ENCODE measurements around the gene SYNCRIP.
"Not testable (repeated sequence)": the region's sequence is repeated elsewhere in the genome, so short reads cannot be mapped to it uniquely, and the experiment has no call there.

Gene SYNCRIP

DNA sequence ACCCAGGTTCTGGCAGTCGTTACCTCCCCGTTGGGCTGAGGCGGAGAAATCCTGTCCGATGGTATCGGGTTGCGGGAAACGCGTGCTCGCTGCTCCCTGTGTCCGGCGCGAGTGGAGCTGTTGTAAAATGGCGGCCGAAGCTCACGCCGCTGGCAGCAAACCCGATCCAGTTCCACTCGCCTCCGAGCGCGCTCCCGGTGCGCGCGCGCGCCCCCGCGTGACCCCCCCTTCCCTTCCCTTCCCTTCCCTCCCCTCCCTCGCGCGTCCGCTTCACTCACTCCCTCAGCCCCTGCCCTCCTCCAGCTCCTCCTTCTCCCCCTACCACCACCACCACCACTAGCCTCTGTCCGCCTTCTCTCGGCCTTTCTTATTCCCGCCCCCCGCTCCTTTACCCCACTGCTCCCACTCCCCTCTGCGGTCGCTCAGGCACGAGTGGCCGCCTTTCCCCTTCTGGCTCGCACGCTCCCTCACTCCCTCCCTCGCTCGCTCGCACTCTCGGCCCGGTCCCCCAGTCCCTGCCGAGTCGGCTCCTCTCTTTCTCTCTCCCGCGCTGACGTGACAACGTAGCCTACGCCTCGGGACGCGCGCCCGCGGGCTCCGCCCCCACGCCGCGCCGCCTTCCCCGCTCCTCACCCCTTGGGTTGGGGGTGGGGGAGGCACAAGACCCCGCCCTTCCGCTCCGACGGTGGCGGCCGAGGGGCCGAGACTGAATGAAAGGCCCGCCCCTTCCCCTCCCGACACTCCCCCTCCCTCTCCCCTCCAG lies at the start of gene SYNCRIP:
Gene SYNCRIP (minus strand): TSS at position 113 of the 763 bp plus-strand sequence. CDS start 1,447 bp downstream, outside the sequence.
- in situ Hi-C loops (cut with MboI; ENCODE audit: low sequenced_read_pairs) = no loop called here

DNA sequence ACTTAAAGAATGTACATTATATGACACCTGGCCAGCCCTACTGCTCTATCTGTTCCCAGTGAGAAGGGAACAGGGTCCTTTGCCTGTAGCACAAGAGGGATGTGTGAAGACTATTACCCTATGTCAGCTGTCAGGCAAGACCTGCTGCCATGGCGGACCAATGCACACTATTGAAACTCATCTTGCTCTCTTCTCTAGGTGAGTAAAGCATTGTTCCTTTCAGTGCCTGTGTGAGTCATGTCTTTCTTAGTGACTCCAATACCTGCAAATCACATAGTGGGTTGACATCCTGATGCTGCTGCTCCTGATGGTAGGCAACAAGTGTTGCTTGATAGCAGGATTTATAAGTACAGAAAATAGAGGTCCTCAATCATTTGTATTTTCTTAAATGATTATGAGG lies 48.8 kb upstream of the SYNCRIP start:
- in situ Hi-C loops (cut with MboI; ENCODE audit: low sequenced_read_pairs) = no loop called here

DNA sequence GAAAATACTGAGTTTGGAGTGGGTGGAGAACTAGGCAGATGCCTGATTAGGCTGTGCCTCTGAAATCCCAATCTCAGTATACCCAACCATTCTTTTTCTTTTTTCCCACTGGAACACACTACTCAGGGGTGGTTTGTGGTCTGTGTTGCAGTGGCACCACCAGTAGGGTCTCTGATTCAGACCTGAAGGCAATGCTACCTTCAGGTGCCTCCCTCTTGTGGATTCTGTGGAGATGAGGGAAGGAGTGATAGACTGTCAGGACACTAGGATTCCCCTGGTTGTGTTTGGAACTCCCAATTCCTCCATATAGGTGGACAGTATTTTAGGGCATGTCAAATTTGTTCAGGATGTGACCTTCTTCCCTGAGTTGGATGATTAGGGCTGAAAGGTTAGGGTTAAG lies 47.4 kb upstream of the SYNCRIP start:
- in situ Hi-C loops (cut with MboI; ENCODE audit: low sequenced_read_pairs) = no loop called here

DNA sequence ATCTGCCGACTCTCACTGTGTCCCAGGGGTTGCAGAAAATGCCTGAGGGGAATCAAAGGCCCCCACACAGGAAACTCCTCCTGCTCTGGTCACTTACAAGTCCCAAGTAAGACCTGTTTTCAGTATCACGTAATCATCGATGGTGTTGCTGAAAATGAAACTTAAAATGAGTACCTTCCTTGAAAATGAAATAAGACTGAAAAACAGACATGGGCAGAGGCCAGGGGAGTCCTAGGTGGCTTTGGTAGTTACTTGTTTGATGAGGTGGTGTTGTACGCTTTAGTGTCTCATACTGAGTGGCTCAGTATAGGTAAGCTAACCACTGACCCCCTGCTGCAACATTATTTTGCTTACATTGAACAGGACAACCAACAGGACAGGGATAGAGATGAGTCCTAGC lies 43.0 kb upstream of the SYNCRIP start:
- in situ Hi-C loops (cut with MboI; ENCODE audit: low sequenced_read_pairs) = no loop called here

DNA sequence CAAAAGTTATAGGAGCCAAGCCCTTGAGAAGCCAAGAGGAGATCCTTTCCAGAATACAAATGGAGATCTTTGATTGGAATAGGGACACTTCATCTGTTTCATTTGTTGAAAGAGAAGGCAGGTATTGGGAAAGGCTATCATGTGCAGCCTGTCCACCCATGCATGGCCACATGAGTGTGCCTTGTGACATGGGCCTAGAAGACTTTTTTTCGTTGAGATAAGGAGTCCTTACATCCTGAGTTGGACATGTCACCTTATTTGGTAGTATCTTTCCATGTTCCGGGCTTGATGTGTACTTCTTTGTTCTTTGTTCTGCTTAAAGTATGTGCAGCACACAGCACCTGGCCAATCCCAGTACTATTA lies 42.1 kb upstream of the SYNCRIP start:
- in situ Hi-C loops (cut with MboI; ENCODE audit: low sequenced_read_pairs) = no loop called here

DNA sequence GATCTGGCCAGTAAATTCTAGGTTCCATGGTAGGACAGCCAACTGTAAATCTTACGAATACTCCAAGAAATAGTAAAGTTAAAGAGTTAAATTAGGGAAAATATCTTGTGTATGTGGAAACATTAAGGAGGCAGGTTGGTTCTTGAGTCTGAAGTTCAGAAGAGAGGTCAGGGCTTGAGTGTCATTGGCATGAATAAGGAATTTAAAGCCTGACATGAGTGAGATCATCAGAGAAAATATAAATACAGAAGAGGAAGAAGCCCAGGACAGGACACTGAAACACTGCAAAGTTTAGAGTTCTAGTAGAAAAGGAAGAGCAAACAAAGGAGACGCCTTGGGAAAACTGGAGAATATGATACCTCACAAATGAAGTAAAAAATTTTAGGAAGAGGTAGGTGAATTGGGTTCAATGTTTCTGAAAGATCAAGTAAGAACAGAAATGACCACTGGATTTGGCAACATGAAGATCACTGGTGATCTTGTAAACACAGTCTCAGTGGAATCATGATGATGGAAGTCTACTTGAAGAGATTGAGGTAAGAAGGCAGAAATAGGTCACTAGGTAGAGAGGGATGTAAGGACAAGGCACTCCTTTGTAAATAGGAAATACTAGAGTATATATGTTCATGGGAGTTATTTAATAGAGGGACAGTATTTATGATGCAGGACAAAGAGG lies 41.6 kb upstream of the SYNCRIP start:
- in situ Hi-C loops (cut with MboI; ENCODE audit: low sequenced_read_pairs) = no loop called here

DNA sequence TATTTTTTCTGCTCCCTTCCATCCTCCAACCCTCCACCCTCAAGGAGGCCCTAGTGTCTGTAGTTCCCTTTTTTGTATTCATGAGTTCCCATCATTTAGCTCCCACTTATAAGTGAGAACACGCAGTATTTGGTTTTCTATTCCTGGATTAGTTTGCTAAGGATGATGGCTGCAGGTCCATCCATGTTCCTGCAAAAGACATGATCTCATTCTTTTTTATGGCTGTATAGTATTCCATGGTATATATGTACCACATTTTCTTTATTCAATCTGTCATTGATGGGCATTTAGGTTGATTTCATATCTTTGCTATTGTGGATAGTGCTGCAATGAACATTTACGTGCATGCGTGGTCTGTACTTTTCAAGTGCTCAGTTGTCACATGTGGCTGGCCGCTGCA lies 39.2 kb upstream of the SYNCRIP start:
- in situ Hi-C loops (cut with MboI; ENCODE audit: low sequenced_read_pairs) = not testable (repeated sequence)

DNA sequence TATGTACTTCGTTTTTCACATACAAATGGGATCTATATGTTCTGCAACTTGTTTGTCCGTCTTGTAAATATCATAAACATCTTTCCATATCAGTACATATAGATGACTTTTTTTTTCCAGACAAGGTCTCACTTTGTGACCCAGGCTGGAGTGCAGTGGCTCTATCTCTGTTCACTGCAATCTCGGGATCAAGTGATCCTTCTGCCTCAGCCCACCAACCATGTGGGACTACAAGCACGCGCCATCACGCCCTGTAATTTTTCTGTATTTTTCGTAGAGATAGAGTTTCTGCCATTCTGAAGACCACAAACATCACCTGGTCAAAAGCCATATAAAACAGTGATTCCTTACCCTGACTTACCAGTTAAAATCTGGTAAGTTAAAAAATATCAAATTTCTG lies 37.7 kb upstream of the SYNCRIP start:
- in situ Hi-C loops (cut with MboI; ENCODE audit: low sequenced_read_pairs) = no loop called here

DNA sequence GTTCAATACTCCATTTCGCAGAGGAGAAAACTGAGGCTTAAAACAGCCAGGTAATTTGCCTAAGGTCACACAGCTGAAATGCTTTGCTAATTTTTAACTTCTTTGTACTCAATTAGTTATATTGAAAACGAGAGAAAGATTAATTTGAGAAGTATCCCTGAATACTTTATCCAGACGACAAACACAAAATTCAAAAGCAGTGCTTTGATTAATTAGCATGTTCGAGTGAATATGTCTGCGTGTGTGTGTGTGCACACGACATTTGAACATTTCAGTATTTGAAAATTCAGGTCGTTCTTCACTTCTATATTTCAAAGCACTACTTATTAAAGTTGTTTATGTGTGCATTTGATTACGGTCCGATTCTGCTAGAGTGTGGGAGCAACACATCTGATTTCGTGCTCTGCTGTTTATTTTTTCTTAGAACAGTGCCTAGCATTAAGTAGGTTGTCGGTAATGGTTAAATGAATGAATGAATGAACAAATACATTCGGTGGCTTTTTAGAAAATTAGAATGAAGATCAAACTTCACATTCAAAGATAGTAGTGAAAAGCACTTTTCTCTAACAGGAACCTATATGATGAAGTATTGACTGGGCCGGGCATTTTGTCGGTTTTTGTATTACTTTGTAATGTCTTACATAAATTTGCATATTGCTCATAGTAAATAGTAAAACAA lies 36.9 kb upstream of the SYNCRIP start:
- in situ Hi-C loops (cut with MboI; ENCODE audit: low sequenced_read_pairs) = no loop called here

DNA sequence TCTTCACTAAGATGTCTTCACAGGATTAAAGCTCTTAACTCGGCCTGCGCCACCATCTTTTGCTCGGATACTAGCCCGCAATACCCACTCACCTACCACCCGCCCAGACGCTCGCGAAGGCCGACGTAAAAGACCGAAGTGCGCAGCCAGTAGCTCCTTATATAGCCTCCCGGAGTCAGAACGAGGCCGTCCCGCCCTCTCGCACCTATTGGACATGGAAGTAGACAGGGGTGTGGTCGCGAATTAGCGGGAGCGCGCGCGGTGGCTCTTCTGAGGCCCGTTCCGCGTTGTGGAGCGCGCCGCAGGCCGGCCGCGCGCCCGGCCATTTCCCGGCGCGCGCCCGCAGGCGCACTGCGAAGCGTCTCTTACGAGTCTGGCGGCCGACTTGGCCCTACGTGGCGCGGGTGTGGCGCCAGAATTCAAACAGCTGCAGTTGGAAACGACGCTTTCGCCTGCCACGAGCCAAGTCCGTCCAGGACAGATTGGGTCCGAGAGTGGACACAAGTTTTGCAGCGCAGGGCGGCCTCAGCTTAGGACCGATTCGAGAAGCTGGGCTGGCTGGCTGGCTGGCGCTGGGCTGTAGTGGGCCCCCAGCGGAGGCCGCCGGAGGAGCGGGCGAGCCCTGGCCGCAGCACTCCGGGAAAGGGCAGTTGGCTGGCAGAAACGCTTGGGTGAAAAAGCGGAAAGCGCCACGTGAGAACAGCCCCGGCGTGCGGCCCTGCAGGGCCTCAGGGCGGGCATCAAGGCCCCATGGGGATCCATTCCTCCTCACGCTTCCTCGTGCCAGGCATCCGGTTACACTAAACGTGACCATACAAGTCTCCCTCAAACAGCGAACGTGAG lies 36.1 kb upstream of the SYNCRIP start:
- in situ Hi-C loops (cut with MboI; ENCODE audit: low sequenced_read_pairs) = no loop called here

DNA sequence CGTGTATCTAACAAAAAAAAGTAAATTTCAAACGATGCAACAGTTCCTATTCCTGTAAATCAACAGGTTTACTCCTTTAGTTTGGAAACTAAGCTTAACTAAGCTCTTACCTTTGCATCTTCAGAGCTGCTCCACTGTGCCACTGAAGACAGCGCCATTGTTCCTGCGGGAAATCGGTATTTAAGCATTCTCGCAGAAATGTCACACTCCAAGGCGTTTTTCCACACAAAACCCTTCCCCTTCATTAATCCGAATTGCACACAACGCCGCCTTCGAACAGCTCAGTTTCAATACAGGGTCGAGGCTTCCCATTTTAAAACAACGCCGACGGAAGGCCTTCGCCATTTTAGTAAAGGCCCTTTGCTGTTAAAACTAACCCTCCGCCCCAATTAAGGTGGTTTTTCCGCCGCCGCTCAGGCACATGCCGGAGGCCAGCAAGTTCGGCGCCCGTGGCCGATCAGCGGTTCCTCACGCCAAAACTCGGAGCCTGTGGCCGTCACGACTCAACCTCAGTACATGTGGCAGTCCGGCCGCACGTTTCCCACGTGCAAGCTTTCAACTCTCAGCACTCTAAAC lies 35.4 kb upstream of the SYNCRIP start:
- in situ Hi-C loops (cut with MboI; ENCODE audit: low sequenced_read_pairs) = no loop called here

DNA sequence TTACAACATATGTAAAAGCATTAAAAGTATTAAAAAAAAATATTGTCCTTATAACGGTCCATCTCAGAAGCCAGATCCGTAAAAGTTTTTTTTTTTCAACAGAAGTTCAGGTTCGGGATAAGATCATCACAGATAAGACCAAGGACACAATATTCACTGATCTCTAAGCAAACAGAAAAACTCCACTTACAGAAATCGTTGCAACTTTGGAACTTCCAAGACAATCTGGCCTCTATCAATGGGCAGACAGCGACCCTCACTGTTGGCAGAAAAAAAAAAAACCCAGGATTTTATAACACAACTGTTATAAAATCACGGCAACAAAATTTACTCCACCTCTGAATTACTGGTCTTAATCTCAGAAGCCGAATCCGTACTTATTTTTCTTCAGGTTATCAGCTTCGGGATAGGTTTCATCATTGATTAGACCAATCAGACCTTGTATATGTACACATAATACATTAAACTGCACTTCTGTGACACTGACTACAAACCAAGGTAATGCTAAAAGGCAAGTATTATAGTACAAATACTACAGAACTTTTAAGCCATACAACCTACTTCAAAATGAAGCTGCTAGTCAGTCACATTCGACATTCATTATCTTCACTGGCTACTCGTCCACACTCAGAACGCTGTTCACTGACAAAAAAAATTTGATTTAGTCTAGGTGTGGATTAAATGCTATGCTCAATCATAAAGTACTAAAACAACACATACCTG lies 34.7 kb upstream of the SYNCRIP start:
- in situ Hi-C loops (cut with MboI; ENCODE audit: low sequenced_read_pairs) = no loop called here

DNA sequence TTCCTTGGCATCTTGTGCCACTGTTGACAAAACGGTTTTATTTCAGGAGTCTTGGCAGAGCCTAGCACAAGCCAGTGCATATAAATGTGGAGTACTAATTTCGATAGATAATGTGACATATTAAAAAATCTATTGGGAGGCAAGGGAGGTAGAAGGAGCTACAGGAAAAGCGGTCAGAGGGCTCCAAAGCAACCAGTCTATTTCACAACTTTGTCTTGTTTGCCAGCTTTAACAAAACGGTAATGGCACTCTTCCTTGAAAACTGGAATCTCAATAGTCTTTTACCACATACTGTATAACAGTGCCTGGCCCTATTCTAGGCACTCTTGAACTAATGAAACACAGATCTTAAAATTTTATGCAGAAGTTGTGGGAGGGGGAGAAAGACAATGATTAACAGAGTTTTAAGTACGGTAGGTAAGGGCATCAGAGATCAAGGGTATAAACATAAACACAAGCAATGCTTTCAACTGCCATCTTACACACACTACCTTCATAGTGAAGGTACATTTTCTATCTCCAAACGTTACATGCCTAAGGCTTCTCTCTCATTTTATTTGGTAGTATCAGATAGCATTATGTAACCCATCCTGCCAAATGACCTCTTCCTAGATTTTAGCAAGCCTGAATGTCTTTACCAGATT lies 33.5 kb upstream of the SYNCRIP start:
- in situ Hi-C loops (cut with MboI; ENCODE audit: low sequenced_read_pairs) = no loop called here

DNA sequence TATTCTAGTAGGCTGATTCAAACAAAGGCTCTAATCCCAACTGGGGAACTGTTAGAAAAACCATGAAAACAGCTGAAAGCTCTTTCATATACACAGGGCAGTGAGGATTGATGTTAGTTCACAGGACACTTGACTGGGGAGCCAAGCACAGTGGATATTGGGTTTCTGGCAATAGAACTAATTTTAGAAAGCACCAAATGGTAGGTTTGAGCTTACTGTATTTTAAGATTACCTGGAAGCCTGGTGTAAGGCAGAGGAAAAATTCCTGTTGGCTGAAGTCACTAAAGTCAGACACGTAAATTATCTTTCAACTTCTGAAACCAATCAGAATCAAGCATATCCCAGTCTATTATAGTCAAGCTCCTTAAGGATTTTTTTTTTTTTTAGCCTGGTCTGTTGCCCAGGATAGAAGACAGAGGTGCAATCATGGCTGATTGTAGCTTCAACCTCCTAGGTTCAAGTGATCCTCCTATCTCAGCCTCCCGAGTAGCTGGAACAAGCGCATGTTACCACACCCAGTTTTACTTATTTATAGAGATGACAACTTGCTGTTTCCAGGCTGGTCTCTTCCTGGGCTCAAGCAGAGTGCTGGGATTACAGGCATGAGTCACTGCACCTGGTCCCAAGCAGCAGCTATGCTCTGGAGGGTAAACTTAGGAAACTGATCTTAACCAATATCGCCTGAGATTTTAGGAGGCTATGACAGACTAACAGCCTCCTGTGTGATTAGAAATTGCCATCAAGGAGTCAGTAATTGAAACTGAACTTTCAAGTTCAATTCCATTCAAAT lies 32.5 kb upstream of the SYNCRIP start:
- in situ Hi-C loops (cut with MboI; ENCODE audit: low sequenced_read_pairs) = no loop called here

DNA sequence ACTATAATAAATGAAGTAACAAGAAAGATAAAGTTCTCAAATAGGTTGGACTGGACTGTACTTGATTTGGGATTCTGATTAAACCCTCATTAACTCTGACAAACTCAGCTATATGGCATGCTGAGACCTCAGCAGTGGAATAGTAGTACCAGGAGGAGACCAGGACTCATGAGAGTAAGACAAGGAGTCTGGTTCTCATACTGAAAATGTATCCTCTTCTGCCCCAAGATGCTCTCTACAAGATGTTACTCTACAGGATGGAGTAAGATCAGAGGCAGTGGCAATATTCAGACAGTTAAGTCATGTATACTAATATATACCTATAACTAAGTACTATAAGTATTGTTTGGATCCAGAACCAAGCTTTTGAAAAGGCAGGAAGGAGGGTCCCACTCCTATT lies 31.9 kb upstream of the SYNCRIP start:
- in situ Hi-C loops (cut with MboI; ENCODE audit: low sequenced_read_pairs) = no loop called here

DNA sequence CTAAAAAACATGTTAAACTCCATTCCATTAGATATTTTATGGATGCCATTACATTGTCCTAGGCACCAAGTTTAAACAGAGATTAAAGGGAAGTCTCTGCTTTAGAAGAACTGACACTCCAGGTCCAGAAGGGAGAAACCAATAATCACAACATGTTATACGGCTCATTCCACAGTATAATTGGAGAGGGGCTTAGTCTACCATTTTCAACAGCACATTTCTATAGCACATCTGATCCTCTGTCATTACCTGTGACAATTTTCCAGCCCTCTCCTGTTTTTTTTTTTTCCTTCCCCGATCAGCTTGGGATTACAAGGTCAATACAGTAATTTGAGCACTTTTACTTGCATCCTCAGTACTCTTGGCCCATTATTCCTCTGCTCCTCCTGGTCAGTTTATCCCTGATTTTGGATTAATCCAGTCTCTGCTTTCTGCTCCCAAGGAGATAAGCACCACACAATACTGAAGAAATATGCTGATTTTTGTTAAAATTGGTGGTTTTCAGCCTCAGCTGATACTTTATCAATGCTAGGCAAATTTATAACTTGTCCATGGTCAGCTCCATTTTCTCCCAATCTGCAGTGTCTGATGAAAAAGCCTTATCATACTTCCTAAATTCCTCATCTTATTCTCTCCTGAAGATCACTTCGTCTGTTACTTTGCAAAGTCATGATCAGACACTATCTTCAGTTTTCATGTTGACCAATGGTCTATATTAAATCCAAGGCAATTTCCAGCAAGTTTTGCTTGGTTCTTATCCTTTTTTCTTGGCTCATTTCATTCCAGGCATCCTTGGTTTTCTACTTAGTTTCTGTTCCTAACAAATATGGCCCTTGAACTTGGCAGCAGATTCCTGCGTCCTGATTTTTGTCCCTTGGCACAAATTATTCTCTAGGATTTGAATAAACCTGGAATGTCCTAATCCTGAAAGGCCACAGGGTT lies 30.8 kb upstream of the SYNCRIP start:
- in situ Hi-C loops (cut with MboI; ENCODE audit: low sequenced_read_pairs) = no loop called here

DNA sequence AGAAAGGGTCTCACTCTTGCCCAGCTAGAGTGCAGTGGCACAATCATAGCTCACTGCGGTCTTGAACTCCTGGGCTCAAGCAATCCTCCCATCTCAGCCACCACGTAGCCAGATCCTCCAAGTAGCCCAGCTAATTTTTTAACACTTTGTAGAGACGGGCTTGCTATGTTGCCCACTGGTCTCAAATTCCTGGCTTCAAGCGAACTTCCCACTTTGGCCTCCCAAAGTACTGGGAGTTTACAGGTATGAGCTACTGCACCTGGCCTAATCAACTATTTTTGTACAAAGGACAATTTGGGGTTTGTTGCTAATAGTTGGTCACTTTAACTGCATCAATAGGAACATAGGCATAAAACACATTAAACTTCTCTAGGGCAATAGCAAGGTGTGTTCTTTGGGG lies 29.9 kb upstream of the SYNCRIP start:
- in situ Hi-C loops (cut with MboI; ENCODE audit: low sequenced_read_pairs) = no loop called here

DNA sequence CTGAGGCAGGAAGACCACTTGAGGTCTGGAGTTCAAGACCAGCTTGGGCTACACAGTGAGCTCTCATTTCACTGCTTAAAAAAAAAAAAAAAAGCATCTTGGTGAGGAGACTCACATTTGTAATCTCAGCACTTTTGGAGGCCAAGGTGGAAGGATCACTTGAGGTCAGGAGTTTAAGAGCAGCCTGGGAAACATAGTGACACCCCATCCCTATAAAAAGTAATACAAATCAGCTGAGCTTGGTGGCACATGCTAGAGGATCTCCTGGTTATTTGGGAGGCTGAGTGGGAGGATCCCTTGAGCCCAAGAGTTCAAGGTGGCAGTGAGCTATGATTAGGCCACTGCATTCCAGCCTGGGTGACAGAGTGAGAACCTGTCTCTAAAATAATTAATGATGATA lies 29.4 kb upstream of the SYNCRIP start:
- in situ Hi-C loops (cut with MboI; ENCODE audit: low sequenced_read_pairs) = no loop called here
